ENCODE results near the gene ICE2. TPM values are rescaled to one million over a fixed set of nuclear protein-coding genes. Genes with fewer than 3 reads are reported as not detected.

The ICE2 gene
- total and polyA plus RNA-seq, 2 of the 8 experiments (the other 6 are each of a cell fraction or from before 2014, with no cell fraction given), result 40.0 to 87.3 TPM

- TF ChIP-seq GTF2F1 (IDR thresholded peaks at IDR 0.05; ENCODE audit: borderline replicate concordance, low read depth, low read length), result no peak
- no peak for TF ChIP-seq MAX (IDR thresholded peaks at IDR 0.05)
Observed at GRCh38 chr15:60407415-60407805, 71.5 kb downstream of the ICE2 start (continued).

All from H1 (cell line).